GM23338 (cell line): Measurements from ENCODE around the gene TRMT11.

ENCODE experiments used
- CREB1 ChIP-seq: fragments of 250-450 bp; sonication (Bioruptor Pico); IDR thresholded peaks from 2 replicates; pipeline ENCODE4 v1.5.0; 2020; ENCODE audit warnings: low read depth, mild to moderate bottlenecking, moderate library complexity
- CTCF ChIP-seq, 2 experiments: fragments of 200-600 bp in 1 of 2; sonication (generic) in 1 of 2; conservative IDR thresholded peaks; 2 replicates each; pipeline versions ENCODE4 v1.5.1 to v1.6.1; 2016 to 2017; ENCODE audit warnings: antibody characterized with exemption in 2 of 2, low read depth in 2 of 2, mild to moderate bottlenecking in 2 of 2, moderate library complexity in 1 of 2
- ETS1 ChIP-seq: IDR thresholded peaks from 2 replicates; pipeline ENCODE4 v1.6.1; 2016; ENCODE audit warnings: antibody characterized with exemption
- EZH2 ChIP-seq: fragments of 200-600 bp; sonication (generic); IDR thresholded peaks from one replicate; pipeline ENCODE4 v1.8.0; 2017; ENCODE audit warnings: antibody characterized with exemption, mild to moderate bottlenecking, low read depth; ENCODE audit not compliant: unreplicated experiment
- EZH2phosphoT487 ChIP-seq: fragments of 200-600 bp; sonication (generic); IDR thresholded peaks from one replicate; pipeline ENCODE4 v1.8.1; 2018; ENCODE audit warnings: antibody characterized with exemption; ENCODE audit not compliant: unreplicated experiment
- POLR2AphosphoS5 ChIP-seq: IDR thresholded peaks from 2 replicates; pipeline ENCODE4 v1.6.1; 2016; ENCODE audit warnings: antibody characterized with exemption, low read depth
- TF ChIP-seq, protein P1 (sequence below): IDR thresholded peaks from one replicate; pipeline ENCODE4 v1.6.1; 2018; ENCODE audit warnings: antibody characterized with exemption; ENCODE audit not compliant: unreplicated experiment

DNA sequence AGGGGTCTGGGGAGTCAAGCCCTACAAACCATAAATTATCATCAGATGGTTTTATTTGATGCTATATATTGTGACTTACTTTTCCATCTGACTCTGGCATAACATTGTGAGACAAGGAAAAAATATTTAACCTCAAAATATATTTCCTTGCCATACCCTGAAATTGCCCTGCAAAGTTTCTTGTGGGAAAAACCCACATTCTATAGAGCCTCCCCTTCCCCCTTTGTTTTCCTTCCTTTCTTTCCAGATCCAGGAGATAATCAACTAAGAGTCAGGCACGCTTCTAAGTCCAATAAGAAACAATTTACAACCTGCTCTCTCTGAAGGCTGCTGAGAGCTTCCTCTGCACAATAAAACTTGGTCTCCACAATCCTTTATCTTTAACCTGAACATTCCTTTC lies 47.3 kb upstream of the TRMT11 start:
- TF ChIP-seq CTCF (conservative IDR thresholded peaks at IDR 0.05; ENCODE audit: low read depth in 2 of 2) (no peak), ETS1 (no peak), POLR2AphosphoS5 (no peak), EZH2 (no peak), CREB1 (no peak), EZH2phosphoT487 (no peak)
- TF ChIP-seq, protein P1, sequence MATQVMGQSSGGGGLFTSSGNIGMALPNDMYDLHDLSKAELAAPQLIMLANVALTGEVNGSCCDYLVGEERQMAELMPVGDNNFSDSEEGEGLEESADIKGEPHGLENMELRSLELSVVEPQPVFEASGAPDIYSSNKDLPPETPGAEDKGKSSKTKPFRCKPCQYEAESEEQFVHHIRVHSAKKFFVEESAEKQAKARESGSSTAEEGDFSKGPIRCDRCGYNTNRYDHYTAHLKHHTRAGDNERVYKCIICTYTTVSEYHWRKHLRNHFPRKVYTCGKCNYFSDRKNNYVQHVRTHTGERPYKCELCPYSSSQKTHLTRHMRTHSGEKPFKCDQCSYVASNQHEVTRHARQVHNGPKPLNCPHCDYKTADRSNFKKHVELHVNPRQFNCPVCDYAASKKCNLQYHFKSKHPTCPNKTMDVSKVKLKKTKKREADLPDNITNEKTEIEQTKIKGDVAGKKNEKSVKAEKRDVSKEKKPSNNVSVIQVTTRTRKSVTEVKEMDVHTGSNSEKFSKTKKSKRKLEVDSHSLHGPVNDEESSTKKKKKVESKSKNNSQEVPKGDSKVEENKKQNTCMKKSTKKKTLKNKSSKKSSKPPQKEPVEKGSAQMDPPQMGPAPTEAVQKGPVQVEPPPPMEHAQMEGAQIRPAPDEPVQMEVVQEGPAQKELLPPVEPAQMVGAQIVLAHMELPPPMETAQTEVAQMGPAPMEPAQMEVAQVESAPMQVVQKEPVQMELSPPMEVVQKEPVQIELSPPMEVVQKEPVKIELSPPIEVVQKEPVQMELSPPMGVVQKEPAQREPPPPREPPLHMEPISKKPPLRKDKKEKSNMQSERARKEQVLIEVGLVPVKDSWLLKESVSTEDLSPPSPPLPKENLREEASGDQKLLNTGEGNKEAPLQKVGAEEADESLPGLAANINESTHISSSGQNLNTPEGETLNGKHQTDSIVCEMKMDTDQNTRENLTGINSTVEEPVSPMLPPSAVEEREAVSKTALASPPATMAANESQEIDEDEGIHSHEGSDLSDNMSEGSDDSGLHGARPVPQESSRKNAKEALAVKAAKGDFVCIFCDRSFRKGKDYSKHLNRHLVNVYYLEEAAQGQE: no peak
